Measurements from ENCODE around the gene TAF11.
"Not testable (repeated sequence)": the region's sequence is repeated elsewhere in the genome, so short reads cannot be mapped to it uniquely, and the experiment has no call there.

The TAF11 gene

GRCh38 chr6:34864007-34864406 lies 23.8 kb downstream of the TAF11 start:
- DNase-seq, result no peak

GRCh38 chr6:34860776-34861175 lies 27.1 kb downstream of the TAF11 start:
- no peak for DNase-seq

- no peak for DNase-seq
Measured at GRCh38 chr6:34859951-34860350, 27.9 kb downstream of the TAF11 start.

- no peak for DNase-seq
Measured at GRCh38 chr6:34858681-34859080, 29.2 kb downstream of the TAF11 start.

GRCh38 chr6:34855463-34855862 lies 32.4 kb downstream of the TAF11 start:
- no peak for DNase-seq

- no peak for DNase-seq
Measured at GRCh38 chr6:34852406-34853085, 35.3 kb downstream of the TAF11 start.

- no peak for DNase-seq
Measured at GRCh38 chr6:34851361-34851760, 36.5 kb downstream of the TAF11 start.

GRCh38 chr6:34849066-34849465 lies 38.8 kb downstream of the TAF11 start:
- DNase-seq, result not testable (repeated sequence)

GRCh38 chr6:34839666-34840352 lies 48.0 kb downstream of the TAF11 start:
- no peak for DNase-seq

- DNase-seq, result no peak
Measured at GRCh38 chr6:34837528-34837927, 50.3 kb downstream of the TAF11 start.

GRCh38 chr6:34836451-34836850 lies 51.4 kb downstream of the TAF11 start:
- no peak for DNase-seq

GRCh38 chr6:34836008-34836407 lies 51.8 kb downstream of the TAF11 start:
- DNase-seq, result peak in 1 of 2 donors; percentile 22

- DNase-seq, result no peak
Measured at GRCh38 chr6:34834789-34835518, 52.9 kb downstream of the TAF11 start.

GRCh38 chr6:34832942-34833341 lies 54.9 kb downstream of the TAF11 start:
- DNase-seq, result no peak

- DNase-seq, result no peak
Measured at GRCh38 chr6:34829137-34829536, 58.7 kb downstream of the TAF11 start.

Data from hippocampal formation (tissue), 2 donors.